Right forelimb (tissue), 1 donor: ENCODE results near the gene EPB42.
A peak's percentile ranks its signal among the peaks of the same experiment; 100 is the strongest.

Experiments used
- DNase-seq: peaks from one replicate; pipeline ENCODE4 v3.0.0-alpha.2; 2018

The EPB42 gene

DNA sequence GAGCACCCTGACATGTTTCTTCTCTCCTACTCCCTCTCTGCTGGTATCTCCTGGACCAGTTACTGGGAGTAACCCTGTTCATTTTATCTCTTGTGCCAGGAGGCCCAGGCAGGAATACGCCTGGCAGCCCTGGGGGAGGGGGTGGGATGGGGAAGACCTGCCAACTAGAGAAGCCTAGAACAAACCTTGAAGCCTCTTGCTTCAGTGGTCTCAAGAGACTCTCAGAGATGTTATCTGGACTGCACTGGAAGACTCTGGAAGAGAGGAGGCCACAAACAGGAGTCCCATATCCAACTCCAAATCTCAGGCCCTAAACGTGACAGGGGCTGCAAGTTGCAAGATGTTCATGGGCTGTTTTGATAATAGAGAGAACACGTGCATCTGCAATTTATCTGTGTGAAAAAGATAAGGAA lies at the start of gene EPB42:
Gene EPB42, minus strand, starts transcription at position 28 of the 413 bp plus-strand sequence. CDS start 193 bp downstream, outside the sequence.
- no peak for DNase-seq

DNA sequence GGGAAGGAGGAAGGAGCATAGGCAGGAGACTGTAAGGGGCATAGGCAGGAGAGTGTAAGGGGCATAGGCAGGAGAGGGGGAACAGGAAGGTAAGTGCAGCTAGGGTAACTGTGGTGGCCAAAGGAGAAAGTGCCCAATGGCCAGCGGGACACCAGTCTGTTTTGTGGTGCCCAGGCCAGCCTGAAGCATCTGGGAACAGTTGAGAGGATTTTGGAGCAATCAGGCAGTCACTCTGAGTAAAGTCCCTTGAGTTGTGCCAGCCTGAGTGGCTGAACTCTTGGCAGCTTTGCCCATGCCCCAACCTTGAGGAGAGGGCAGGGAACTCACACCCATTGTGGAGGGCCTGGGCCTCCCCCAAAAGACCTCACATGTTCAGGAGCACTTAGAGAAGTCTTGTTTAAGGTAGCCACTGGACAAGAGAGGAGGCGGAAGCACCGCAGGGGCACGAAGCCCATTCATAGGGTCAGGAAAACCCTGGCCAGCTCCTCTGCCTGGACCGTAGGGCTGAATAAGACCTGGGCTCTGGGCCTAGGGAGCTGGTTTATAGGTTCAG lies 49.4 kb upstream of the EPB42 start:
- DNase-seq: no peak

- DNase-seq: no peak
These were observed 47.6 kb upstream of the EPB42 start for GRCh38 chr15:43268111-43269105.

- DNase-seq: no peak
These were observed 46.6 kb upstream of the EPB42 start for GRCh38 chr15:43267439-43267838.

GRCh38 chr15:43266834-43267233 lies 46.0 kb upstream of the EPB42 start, which contains the start of gene TGM5:
Gene TGM5 (minus strand): TSS chr15:43266928. CDS start chr15:43266849, 79 bp downstream.
- DNase-seq: no peak

DNA sequence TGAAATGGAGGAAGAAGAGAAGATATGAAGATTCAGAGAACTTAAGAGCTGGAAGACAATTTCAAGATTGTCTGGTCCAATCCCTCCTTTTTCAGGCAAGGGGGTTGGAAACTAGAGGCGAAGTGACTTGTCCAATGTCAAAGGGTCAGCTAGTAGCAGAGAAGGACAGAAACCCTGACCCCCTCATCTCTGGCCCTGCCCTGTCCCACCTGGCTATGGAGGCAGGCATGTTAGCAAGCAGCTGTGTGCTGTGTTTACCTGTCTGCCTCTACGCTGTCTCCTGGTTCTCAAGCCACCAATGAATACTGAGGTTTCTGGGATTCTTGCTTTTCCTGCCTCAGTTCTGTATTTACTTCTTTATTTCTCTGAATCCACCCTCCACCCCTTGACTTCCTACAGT lies 45.6 kb upstream of the EPB42 start:
- no peak for DNase-seq

GRCh38 chr15:43260011-43260615 lies 39.3 kb upstream of the EPB42 start:
- DNase-seq: no peak

DNA sequence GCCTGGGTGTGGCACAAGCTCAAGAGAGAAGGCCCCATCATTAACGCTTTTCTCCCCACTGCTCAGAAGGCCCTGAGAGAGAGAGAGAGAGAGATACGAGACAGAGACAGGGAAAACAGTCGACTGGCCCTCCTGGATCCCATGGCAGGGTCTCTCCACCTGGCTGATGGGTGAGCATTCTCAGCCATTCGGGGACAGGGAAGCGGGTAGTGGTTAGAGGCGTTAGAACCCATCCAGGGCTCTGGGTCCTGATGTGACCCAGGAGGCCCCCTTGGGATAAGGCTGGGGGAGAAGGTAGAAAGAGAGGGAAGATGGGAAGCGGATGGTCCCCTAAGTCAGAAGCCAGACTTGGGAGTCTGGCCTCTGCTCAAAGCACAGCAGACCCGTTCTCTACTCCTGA lies 38.0 kb upstream of the EPB42 start:
- DNase-seq: no peak

- no peak for DNase-seq
These were observed 35.5 kb upstream of the EPB42 start for GRCh38 chr15:43256341-43256740.

DNA sequence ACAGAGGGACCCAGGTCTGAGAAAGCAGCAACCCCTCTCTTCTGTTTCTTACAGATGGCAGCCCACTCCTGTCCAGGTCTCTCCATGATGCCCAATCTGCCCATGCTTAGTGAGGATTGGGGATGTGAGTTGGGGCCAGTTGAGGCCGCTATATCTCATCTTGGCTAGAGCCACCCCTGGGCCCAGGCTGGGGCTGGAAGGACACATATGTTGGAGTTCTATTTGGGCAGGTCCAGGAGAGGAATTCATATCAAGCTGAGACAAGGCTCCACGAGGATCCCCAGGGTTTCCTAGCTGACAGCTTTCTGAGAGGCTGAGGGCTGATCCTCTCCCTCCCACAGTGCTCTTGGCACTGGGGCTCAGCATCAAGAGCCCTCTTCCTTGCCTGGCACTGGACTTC lies 34.6 kb upstream of the EPB42 start:
- no peak for DNase-seq

DNA sequence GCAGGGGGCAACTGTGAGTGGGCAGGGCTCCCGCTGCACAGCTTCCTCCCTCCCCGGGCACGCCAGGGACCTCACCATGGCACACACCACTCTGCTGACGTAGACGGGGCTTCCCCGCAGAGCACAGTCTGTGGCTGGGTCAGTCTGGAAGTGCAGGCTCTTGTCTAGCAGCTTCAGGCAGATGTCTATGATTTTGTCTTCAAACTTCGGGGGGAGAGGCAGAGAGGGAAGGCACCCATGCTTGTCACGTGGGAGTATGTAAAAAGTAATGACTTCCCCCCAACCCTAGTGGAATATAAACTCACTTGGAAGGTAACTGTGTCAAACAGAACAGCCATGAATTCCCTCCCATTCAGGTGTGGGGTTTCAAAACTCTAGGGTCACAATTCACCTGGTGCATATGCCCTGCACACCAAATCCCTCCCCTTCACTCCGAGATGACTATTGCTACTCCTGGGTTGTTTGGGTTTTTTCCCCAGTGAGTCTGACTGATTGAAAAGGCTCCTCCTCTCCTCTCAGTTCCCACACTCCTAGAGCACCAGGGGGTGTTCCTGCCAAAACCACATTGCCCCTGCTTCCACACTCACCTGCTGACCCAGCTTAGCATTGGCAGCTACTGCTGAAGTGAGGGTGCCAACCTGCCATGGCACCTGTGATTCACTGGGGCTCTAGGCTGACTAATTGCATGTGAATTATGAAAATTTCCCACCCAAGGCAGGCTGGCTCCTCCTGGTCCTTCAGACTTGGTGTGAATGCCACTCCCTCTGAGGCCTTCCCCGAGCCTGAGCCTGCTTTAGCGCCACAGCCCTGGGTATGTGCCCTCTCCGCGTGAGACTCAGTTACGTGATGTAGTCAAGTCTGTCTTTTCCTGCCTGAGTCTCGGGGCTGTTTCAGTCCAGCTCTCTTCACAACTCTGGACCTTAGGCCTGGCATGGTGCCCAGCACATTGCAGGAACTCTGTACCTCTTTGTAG lies 32.9 kb upstream of the EPB42 start:
- DNase-seq: no peak

- no peak for DNase-seq
These were observed 31.0 kb upstream of the EPB42 start for GRCh38 chr15:43251871-43252250.

DNA sequence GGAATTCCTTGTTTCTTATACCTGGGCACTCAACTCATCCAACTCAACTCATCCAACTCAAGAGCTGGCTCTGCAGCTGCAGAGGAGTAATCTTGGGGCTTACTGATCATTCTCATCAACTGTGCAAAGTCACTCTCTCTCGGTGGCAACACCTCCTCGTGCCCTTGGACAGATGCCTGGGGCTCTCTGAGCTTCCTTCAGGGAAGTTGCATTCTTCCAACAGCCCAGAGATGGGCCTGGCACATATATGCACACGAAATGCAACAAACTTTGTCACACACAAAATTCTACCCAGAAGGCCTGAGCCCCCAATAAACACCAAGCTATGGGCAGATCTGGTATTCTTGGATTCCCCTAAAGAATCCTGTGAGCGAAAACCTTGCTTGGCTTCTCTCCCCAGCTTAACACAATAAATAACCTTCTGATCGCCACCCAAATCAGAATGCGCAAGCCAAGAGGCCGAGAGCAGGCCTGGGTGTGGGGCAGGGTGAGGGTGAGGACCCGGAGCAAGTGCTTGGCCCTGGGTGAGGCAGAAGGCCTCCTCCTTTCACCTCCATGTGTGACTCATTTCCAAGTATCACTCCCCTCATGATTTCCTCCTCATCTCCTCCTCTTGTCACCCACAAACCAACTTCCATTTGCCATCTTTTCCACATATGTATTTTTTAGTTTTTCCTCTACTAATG lies 30.5 kb upstream of the EPB42 start:
- DNase-seq: no peak

DNA sequence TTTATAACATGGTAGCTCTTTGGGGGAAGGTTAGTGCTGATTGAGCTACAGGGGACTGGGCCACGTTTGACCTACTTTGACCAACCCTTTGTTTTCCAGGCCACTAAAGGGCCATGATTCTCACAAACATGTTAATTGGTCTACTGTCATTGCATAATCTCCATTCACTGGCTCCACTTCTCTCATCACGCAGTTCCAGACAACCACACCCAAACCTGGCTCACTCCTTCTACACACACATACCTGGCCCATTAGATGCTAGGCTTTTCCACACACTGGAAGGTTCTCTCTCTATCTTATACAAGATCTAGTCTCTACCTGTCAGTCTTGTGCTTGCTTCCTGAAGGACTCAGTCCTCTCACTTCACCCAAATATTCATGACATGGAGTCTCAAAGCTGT lies 30.0 kb upstream of the EPB42 start:
- DNase-seq: no peak

DNA sequence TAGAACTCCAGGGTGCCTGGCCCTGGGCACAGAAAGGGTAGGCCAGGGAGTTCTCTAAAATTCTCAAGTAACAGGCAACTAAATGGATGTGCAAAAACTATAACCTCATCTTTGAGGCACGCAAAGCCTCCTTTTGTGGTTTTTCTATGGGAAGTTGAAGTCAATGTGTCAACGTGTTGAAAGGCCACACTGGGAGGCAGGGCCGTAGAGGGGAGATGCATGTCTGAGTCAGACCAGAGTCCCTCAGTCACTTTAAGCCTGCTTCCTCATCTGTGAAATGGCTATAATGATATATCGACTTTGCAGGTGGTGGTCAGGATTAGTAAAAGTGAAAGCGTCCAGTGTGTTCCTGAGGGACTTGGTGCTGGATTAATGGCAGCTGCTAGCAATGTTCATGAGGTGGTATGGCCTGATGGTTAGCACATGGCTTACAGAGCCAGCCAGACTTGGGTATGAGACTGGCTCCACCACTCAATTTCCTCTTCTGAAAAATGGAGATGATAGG lies 28.9 kb upstream of the EPB42 start:
- DNase-seq: no peak

DNA sequence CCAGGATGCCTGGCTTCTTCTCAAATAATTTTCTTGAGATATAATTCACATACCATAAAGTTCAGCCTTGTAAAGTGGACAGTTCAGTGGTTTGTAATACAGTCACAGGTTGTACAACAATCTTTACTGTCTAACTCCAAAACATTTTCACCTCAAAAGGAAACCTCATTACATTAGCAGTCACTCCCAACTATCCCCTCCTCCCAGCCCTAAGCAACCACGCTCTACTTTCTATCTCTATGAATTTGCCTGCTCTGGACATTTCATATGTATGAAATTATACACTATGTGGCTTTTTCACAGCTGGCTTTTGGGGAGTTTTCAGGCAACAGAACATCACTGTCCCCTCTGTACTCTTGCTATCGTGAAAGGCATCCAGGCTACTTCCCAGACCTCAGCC lies 28.4 kb upstream of the EPB42 start:
- DNase-seq: no peak

GRCh38 chr15:43246261-43246774 lies 25.5 kb upstream of the EPB42 start:
- no peak for DNase-seq

DNA sequence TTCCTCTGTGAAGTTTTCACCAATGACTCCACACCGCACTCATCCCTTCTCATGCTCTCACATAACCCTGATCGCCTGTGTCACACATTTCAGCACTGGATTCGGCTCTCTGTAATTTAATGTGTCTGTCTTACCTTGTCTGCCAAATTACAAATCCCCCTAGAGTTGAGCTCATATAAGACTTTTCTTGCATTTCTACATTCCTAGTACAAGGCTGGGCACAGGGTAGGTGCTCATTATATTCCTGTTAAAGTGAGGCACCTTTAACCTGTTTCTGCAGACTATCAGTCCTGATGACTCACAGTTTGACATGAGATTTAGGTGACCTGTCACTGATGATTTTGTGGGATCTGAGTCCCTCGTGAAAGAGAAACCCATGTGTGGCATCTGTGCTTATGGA lies 23.3 kb upstream of the EPB42 start:
- no peak for DNase-seq

- no peak for DNase-seq
These were observed 22.3 kb upstream of the EPB42 start for GRCh38 chr15:43243020-43243645.

GRCh38 chr15:43242616-43243015 lies 21.8 kb upstream of the EPB42 start:
- DNase-seq: no peak

- peak; percentile 78 for DNase-seq
These were observed 20.3 kb upstream of the EPB42 start for GRCh38 chr15:43241100-43241499.
